Activated CD8-positive, alpha-beta memory T cell treated with anti-CD3 and anti-CD28 coated beads, Interleukin-2, amount 10 ng/mL, durations not matched to agents 7 days and 5 days (primary cell): ENCODE measurements around the gene RBCK1. TPM values are rescaled to one million over a fixed set of nuclear protein-coding genes. Genes with fewer than 3 reads are reported as not detected.
A peak's percentile ranks its signal among the peaks of the same experiment; 100 is the strongest.
"Not testable (repeated sequence)": the region's sequence is repeated elsewhere in the genome, so short reads cannot be mapped to it uniquely, and the experiment has no call there.

Experiments used
- ATAC-seq: fragments of 150-1000 bp; cut with Tn5 transposase; one replicate; pipeline ENCODE4 v1.10.0; 2021; ENCODE audit warnings: moderate library complexity
- CTCF ChIA-PET: fragments of 350-600 bp; sonication (Branson Sonifier 250); formaldehyde crosslinking; loops from one replicate; lab custom pipeline; 2021; ENCODE audit warnings: antibody characterized with exemption; lab: Charles Lee
- DNase-seq: peaks from one replicate; pipeline ENCODE4 v3.0.0-alpha.2; 2020
- H3K27ac Mint-ChIP-seq: one replicate; pipeline ENCODE4 v1.8.0; 2021; ENCODE audit warnings: mild to moderate bottlenecking, mixed read lengths
- H3K27me3 Mint-ChIP-seq: one replicate; pipeline ENCODE4 v1.8.0; 2021; ENCODE audit warnings: mixed read lengths
- H3K36me3 Mint-ChIP-seq: one replicate; pipeline ENCODE4 v1.8.0; 2021; ENCODE audit warnings: mild to moderate bottlenecking, mixed read lengths
- H3K4me1 Mint-ChIP-seq: one replicate; pipeline ENCODE4 v1.8.0; 2021; ENCODE audit warnings: mixed read lengths
- H3K4me3 Mint-ChIP-seq: one replicate; pipeline ENCODE4 v1.8.0; 2021; ENCODE audit warnings: mild to moderate bottlenecking, moderate library complexity, mixed read lengths
- H3K9me3 Mint-ChIP-seq: one replicate; pipeline ENCODE4 v1.8.0; 2022; ENCODE audit warnings: low read depth, mixed read lengths
- total RNA-seq, 2 experiments: library from RNA; stranded (reverse); gene quantifications; one replicate each; pipeline ENCODE4 v1.2.3, GENCODE V29; 2021

The RBCK1 gene
- total RNA-seq, 2 experiments from 2014 or later: 114 to 173 TPM

DNA sequence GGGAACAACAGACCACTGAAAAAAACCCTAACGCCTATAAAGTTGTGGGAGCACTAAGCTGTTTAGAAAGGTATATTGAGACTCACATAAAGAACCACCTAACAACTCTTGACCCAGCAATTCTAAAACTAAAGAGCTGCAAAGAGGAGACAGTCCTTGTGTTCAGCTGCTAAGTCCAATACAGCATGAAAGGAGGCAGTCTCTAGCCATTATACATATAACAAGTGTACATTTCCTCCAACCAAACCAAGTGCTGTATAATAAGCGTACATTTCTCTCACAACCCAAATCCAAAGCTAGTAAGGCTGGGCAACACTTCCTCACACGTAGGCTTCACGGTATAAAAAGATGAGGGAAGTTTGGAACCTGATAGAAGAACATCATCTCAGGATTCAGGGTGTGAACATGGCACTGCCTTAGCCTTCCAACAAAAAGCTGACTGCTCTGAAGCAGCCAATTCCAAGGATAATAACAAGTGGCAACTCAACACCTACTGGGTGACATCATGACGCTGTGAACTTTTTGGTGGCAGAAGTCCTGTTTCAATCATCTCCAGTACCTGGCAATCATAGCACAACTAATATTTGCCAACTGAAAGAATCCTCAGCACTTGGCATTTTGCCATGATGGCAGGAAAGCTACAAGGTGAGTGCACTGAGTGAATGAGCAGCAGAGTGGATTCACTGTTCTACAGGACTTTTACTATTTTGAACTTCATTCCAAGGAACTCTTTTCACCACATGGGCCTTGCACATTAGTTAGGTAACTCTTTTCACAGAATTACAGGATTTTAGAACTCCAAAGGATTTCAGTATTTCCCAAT is 37.6 kb downstream of the RBCK1 start:
- H3K4me3 Mint-ChIP-seq: no peak overlapping the region
- H3K9me3 Mint-ChIP-seq: no peaks in the 10 kb centered on the region
- H3K27ac Mint-ChIP-seq: no peak overlapping the region
- H3K4me1 Mint-ChIP-seq: peaks cover under 1% of the 10 kb centered on the region
- H3K27me3 Mint-ChIP-seq: no peaks in the 10 kb centered on the region
- CTCF ChIA-PET: interaction anchor here (1.2 kb wide), 1 partner anchor 91 kb away, joined by 5 read pairs; no protein-coding TSS in a partner anchor
- ATAC-seq: no peak
- DNase-seq: no peak
- peaks cover 45% of the 10 kb centered on the region for H3K36me3 Mint-ChIP-seq

GRCh38 chr20:452021-452420 is 43.9 kb downstream of the RBCK1 start:
- H3K36me3 Mint-ChIP-seq: peaks cover 15% of the 10 kb centered on the region
- H3K27me3 Mint-ChIP-seq, H3K27ac Mint-ChIP-seq, H3K4me1 Mint-ChIP-seq, DNase-seq, H3K9me3 Mint-ChIP-seq, CTCF ChIA-PET, ATAC-seq, H3K4me3 Mint-ChIP-seq: not testable (repeated sequence)

DNA sequence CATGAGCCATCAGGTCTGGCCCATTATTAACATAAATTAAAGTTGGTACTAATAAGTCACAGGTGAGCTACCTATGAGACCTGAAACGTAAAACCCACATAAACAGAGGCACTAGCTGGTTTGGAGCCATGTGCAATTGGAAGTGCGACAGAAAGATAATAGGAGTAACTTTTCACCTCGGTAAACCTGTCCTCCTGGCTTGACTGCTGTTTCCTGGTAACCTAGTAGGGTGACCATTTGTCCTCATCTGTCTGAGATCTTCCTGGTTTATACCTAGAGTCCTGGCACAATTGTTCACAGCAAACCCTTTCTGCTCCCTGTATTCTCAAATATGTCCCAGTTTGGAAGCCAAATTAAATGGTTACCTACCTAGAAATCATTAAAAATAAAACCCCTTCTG is 46.9 kb downstream of the RBCK1 start:
- Mint-ChIP-seq H3K36me3 (peaks cover 9% of the 10 kb centered on the region), H3K4me1 (peaks cover 14% of the 10 kb centered on the region), H3K27me3 (no peaks in the 10 kb centered on the region), H3K4me3 (no peak overlapping the region), H3K27ac (no peak overlapping the region), H3K9me3 (no peaks in the 10 kb centered on the region)
- no peak for ATAC-seq
- DNase-seq: no peak
- CTCF ChIA-PET: no interaction called here

GRCh38 chr20:458776-459175 is 50.7 kb downstream of the RBCK1 start:
- H3K9me3 Mint-ChIP-seq: no peaks in the 10 kb centered on the region
- CTCF ChIA-PET: interaction anchor here (1.3 kb wide), 1 partner anchor 104 kb away, joined by 4 read pairs; no protein-coding TSS in a partner anchor
- peaks cover 11% of the 10 kb centered on the region for H3K36me3 Mint-ChIP-seq
- H3K4me3 Mint-ChIP-seq: no peak overlapping the region
- no peaks in the 10 kb centered on the region for H3K27me3 Mint-ChIP-seq
- DNase-seq (no peak), ATAC-seq (no peak)
- H3K4me1 Mint-ChIP-seq: peaks cover 34% of the 10 kb centered on the region
- H3K27ac Mint-ChIP-seq: no peak overlapping the region

DNA sequence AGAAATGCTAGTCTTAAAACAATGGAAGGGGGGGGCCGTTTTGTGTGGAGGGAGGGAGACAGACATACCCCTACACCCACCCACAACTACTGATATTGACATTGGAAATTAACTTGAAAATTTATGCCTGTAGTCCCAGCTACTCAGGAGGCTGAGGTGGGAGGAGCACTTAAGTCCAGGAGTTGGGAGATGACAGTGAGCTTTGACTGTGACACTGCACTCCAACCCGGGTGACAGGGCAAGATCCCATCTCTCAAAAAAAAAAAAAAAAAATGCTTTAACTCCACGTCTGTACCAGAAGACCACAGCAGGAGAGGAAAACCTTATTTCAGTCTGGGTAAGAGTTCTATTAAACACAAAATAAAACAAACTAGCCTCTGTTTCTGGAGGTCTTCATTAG is 52.1 kb downstream of the RBCK1 start:
- Mint-ChIP-seq H3K27me3 (peaks cover 5% of the 10 kb centered on the region), H3K4me3 (peak overlapping the region; percentile 97), H3K27ac (no peak overlapping the region), H3K9me3 (no peaks in the 10 kb centered on the region), H3K36me3 (peaks cover 11% of the 10 kb centered on the region), H3K4me1 (peaks cover 34% of the 10 kb centered on the region)
- DNase-seq (no peak), ATAC-seq (no peak)
- CTCF ChIA-PET: interaction anchor here (0.7 to 2.9 kb wide), 2 partner anchors 25 to 186 kb away, joined by 3 to 8 read pairs; no protein-coding TSS in a partner anchor

DNA sequence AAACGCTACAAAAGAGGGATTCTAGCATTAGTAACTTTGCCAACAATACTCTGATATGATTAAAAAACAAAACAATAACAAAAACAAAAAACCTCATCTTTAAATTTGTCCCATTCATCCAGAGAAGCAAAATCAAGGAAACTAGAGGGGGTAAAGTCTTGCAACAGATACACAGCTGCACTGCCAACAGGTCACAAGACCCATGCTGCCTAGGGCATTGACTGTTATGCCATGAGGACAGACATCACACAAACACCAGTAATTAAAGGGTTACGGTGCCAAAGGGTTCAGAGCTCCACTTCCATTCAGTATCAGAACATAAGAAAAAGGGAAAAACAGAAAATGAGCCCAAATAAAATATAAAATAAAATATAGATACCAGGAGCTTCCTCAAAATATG is 52.6 kb downstream of the RBCK1 start:
- Mint-ChIP-seq H3K4me3 (peak overlapping the region; percentile 97), H3K4me1 (peaks cover 34% of the 10 kb centered on the region), H3K36me3 (peaks cover 11% of the 10 kb centered on the region), H3K27me3 (peaks cover 5% of the 10 kb centered on the region), H3K9me3 (no peaks in the 10 kb centered on the region), H3K27ac (peak overlapping the region; percentile 65)
- no peak for DNase-seq
- CTCF ChIA-PET: interaction anchor here (2.9 kb wide), 1 partner anchor 26 kb away, joined by 8 read pairs; no protein-coding TSS in a partner anchor
- ATAC-seq: no peak

GRCh38 chr20:461254-462198 is 53.4 kb downstream of the RBCK1 start:
- CTCF ChIA-PET: interaction anchor here (0.9 to 2.9 kb wide), 5 partner anchors 15 to 184 kb away, joined by 3 to 8 read pairs (median 4); no protein-coding TSS in a partner anchor
- Mint-ChIP-seq H3K9me3 (no peaks in the 10 kb centered on the region), H3K4me1 (peaks cover 34% of the 10 kb centered on the region), H3K27ac (peak overlapping the region; percentile 92), H3K4me3 (peak overlapping the region; percentile 97), H3K36me3 (peaks cover 11% of the 10 kb centered on the region), H3K27me3 (peaks cover 5% of the 10 kb centered on the region)
- DNase-seq (peak; percentile 75), ATAC-seq (peak; percentile 44)

- CTCF ChIA-PET: interaction anchor here (0.9 to 2.9 kb wide), 5 partner anchors 14 to 183 kb away, joined by 3 to 8 read pairs (median 4); no protein-coding TSS in a partner anchor
- Mint-ChIP-seq H3K4me1 (peaks cover 33% of the 10 kb centered on the region), H3K9me3 (peaks cover 5% of the 10 kb centered on the region), H3K36me3 (peaks cover 13% of the 10 kb centered on the region), H3K27me3 (peaks cover 8% of the 10 kb centered on the region), H3K27ac (peak within 1 kb of the TSS; percentile 92), H3K4me3 (peak within 1 kb of the TSS; percentile 97)
- ATAC-seq (peak; percentile 97), DNase-seq (peak; percentile 89)
Measured at GRCh38 chr20:462199-462991, 54.3 kb downstream of the RBCK1 start, which contains the start of gene TBC1D20. Gene TBC1D20 (minus strand): TSS chr20:462533. CDS start chr20:462405, 128 bp downstream.

DNA sequence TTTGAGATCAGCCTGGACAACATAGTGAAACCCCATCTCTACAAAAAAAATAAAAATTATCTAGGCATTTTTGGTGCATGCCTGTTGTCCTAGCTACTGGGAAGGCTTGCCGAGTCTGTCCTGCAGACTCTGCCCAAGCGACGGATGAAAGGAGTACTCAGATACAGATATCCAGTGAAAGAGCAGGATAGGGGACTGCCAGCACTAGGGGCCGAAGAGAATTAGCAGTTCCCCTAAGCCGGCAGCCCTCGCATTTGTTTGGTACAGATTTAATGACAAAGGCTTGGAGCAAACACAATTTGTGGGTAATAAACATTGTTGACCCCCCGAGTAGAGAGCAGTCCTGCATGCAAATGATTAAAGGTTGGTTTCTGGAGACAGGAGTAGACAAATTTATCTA is 59.7 kb downstream of the RBCK1 start:
- DNase-seq (no peak), ATAC-seq (no peak)
- peaks cover 9% of the 10 kb centered on the region for H3K27me3 Mint-ChIP-seq
- no peak overlapping the region for H3K27ac Mint-ChIP-seq
- H3K4me3 Mint-ChIP-seq: no peak overlapping the region
- peaks cover 4% of the 10 kb centered on the region for H3K4me1 Mint-ChIP-seq
- CTCF ChIA-PET: no interaction called here
- peaks cover 11% of the 10 kb centered on the region for H3K36me3 Mint-ChIP-seq
- H3K9me3 Mint-ChIP-seq: peaks cover 16% of the 10 kb centered on the region

DNA sequence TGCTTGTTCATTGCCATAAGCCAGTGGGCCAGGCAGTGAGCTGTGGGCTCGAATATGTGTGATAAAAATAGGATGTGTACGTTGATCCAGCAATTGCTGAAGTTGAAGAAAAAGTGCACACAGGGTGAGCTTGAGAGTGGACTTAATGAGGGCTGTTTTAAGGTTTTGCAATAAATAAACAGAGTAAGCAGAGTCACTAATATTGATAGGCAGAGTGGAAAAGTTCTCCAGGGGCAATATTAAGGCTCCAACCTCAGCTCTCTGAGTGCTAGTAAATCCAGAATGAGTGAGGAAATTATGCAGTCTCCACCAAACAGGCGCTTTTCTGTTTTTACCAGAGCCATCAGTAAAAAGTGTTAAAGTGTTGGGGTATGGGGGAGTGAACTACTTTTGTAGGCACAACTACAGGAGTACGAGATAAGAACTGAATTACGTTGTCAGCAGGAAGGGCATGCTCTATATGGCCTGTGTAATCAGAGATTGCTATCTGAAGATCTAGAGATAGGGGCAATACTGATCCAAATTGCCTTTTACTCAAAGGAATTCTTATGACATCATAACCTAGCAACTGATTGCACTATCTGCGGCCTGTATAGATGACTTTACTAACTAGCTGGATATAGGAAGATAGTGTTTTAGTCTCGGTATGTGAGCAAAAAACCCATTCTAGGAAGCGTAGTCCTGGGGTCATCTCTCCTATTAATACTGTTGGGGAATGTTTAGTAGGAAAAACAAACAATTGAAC is 61.8 kb downstream of the RBCK1 start:
- Mint-ChIP-seq H3K27me3 (peaks cover 5% of the 10 kb centered on the region), H3K36me3 (peaks cover 25% of the 10 kb centered on the region), H3K4me3 (no peak overlapping the region), H3K4me1 (no peaks in the 10 kb centered on the region), H3K27ac (no peak overlapping the region), H3K9me3 (peaks cover 16% of the 10 kb centered on the region)
- ATAC-seq: no peak
- CTCF ChIA-PET: interaction anchor here (0.8 to 2.0 kb wide), 2 partner anchors 115 kb away, joined by 5 to 11 read pairs; no protein-coding TSS in a partner anchor
- no peak for DNase-seq

GRCh38 chr20:472137-472846 is 64.2 kb downstream of the RBCK1 start:
- Mint-ChIP-seq H3K4me3 (no peak overlapping the region), H3K4me1 (no peaks in the 10 kb centered on the region)

More at GRCh38 chr20:472137-472846, 64.2 kb downstream of the RBCK1 start:
- H3K27me3 Mint-ChIP-seq: peaks cover 2% of the 10 kb centered on the region
- CTCF ChIA-PET: interaction anchor here (1.4 to 2.0 kb wide), 2 partner anchors 118 kb away, joined by 4 to 11 read pairs; no protein-coding TSS in a partner anchor
- H3K36me3 Mint-ChIP-seq: peaks cover 27% of the 10 kb centered on the region
- ATAC-seq (no peak), DNase-seq (no peak)
- peaks cover 12% of the 10 kb centered on the region for H3K9me3 Mint-ChIP-seq
- H3K27ac Mint-ChIP-seq: no peak overlapping the region
